GM19035 (cell line): Measurements from ENCODE around the gene OSBPL9.
A peak's percentile ranks its signal among the peaks of the same experiment; 100 is the strongest.

Source experiments
- ATAC-seq: cut with Tn5 transposase; IDR thresholded peaks from one replicate; pipeline ENCODE4 v1.9.1; 2021; ENCODE audit not compliant: unreplicated experiment

OSBPL9 gene

GRCh38 chr1:51616903-51617708 lies at the start of gene OSBPL9:
Gene OSBPL9 (plus strand): TSS chr1:51617092. CDS start chr1:51617111, 19 bp downstream.
- ATAC-seq: peak; percentile 95

DNA sequence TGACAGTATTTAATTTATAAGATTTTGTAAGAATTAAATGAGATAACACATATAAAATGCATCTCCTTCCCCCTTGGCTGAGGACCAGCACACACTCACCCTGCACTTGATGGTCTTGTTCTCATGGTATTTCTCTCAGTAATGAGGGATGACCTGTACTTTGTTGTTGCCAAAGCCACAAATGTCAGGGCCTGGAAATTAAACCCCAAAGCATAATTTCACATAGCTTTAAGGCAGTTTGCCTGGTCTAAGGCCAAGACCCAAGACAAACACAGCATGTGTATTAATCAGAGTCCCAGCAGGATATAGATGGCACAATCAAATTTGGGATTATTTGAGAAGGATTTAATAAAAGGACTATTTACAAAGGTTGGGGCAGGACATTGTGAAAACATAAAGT lies 49.2 kb upstream of the OSBPL9 start:
- no peak for ATAC-seq

- no peak for ATAC-seq
These were observed 48.5 kb upstream of the OSBPL9 start for GRCh38 chr1:51568231-51568935.

- ATAC-seq: peak; percentile 78
These were observed 47.4 kb upstream of the OSBPL9 start for GRCh38 chr1:51569284-51570062.

DNA sequence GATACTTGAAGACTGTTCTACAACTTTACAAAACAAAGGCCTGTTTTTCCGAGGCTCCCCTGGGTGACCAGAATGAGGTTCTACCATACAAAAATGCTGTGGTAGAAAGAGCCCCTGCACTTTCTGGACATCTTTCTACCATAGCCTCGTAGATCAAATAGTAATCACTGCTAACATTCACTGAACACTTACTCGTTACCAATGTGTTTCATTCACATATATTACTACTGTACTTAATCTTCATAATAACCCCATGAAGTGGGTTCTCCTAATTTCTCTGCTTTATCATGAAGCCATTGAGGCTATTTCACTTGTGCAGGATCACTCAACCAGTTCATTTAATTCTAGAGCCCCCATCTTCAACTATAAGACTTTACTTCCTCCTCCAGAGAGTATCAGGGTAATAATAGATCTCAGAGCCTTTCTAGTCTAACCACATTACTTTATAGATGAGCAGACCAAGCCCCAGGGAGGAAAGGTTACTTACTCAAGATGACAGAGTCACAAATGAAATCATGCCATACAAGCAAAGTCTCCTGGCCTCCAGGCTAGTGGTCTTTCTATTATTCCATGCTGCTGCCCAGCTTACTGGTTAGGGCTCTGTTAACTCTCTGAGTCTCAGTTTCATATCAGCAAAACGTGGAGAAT lies 46.7 kb upstream of the OSBPL9 start:
- ATAC-seq: no peak

DNA sequence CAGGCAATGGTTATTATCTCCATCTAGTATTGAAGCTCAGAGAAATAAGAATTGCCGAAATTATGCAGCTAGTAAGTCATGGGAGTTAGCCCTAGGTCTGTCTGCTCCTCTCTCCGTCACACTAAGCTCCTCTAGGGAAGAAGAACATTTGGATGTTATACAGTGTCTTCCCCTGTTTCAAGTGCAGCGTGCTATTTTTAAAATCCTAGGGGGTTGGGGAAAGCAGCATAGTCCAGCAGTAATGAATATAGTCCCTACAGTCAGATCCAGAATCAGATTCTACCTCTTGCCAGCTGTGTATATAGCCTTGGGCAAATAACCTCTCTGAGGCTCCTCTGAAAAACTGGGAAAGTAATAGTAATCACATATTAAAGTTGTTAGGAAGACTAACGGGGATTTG lies 44.5 kb upstream of the OSBPL9 start:
- ATAC-seq: no peak

DNA sequence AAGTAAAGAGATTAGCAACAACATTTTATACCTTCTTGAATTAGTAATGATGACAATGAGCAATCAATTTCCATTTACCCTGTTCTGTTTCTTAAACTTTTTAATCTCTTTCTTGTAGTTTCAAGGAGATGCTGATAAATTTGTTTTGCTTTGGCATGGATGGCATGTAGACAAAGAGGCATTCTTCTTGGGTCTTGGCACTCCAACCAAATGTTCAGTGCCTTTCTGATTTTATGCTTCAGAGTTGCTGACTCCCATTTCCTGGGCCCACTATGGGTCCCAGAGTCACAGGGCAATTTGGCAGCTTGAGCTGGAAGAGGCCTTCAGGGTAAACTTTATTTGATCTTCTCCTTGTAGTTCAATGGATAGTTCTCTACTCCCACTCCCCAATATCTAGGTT lies 42.1 kb upstream of the OSBPL9 start:
- ATAC-seq: no peak

- ATAC-seq: no peak
These were observed 41.3 kb upstream of the OSBPL9 start for GRCh38 chr1:51575406-51576084.

DNA sequence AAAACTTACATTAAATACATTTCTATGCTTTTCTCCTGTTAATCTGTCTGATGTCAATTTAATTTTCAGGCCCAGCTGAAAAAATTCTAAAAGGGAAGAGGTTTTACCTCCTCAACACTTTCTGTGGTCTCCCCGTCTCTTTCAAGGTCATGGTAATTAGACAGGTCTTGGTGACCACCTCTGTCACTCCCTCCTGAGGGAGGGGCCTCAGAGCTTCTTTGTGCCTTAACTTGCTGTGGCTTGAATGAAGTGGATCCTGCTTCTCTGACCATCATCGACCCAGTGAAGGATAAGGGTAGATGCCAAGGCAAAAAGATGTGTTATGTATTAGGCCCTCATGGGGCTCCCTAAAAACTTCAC lies 40.8 kb upstream of the OSBPL9 start:
- no peak for ATAC-seq

- ATAC-seq: no peak
These were observed 40.0 kb upstream of the OSBPL9 start for GRCh38 chr1:51576923-51577322.

GRCh38 chr1:51578383-51579109 lies 38.3 kb upstream of the OSBPL9 start:
- ATAC-seq: peak; percentile 69

DNA sequence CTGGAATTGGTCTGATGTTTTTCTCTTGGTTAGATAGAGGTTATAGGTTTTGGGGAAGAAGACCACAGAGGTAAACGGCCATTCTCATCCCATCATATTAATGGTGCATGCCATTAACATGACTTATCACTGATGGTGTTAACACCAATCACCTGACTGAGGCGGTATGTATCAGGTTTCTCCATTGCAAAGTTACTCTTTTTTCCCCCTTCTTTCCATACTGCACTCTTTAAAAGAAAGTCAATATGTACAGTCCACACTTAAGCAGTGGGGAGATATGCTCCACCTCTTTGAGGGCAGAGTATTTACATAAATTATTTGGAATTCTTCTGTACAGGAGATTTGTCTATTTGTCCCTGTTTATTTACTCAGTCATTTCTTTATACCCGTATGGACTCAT lies 35.7 kb upstream of the OSBPL9 start:
- no peak for ATAC-seq

GRCh38 chr1:51583532-51583931 lies 33.4 kb upstream of the OSBPL9 start:
- no peak for ATAC-seq

DNA sequence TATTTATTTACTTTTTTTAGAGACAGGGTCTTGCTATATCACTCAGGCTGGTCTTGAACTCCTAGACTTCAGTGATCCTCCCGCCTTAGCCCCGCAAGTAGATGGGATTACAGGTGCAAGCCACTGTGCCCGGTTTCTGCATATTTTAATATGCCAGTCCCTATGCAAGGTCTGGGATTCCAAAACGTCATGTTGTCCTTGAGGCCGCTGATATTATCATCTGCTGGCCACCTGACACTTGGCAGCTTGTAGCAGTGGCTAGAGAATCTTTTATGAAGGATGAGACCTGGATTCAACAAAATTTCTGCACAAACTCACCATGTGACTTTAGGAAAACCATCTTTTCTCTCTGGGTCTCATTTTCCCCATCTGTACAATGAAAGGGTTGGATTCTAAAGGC lies 32.9 kb upstream of the OSBPL9 start:
- ATAC-seq: no peak

- ATAC-seq: no peak
These were observed 24.2 kb upstream of the OSBPL9 start for GRCh38 chr1:51592711-51593110.

DNA sequence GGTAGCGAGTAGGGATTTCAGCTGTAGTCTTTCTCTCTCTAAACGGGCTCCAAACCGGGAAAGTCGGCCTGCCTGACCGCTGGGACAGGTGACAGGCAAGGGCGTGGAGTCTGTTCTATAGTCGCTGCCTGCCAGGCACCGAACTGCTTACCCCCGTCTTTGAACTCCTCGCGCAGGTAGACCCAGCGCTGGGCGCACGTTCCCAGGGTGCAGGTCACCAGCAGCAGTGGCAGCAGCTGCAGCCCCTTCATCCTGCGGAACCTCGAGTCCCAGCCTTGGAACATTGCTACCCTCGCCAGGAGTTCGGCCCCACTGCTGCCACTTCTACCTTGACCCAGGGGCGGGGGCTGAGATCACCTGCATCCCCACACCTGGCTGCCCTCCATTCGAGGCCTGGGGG lies 22.2 kb upstream of the OSBPL9 start:
- no peak for ATAC-seq

DNA sequence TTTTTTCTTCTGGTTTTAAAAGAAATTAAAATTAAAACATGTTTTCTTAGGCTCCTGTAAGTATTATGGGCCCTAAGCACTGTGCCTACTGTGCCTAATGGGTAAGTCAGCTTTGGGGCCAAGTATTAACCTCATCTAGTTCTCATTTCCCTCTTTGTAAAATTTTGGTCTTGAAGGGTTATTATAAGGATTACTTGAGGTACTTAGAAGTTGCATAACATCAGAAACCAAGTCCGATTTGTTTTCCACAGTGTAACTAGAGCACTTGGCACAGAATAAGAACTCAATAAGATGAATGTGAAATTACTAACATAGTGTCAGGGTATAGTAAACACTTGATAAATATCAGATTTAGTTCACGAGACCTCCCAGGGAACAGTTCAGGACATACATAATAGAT lies 16.4 kb upstream of the OSBPL9 start:
- no peak for ATAC-seq

DNA sequence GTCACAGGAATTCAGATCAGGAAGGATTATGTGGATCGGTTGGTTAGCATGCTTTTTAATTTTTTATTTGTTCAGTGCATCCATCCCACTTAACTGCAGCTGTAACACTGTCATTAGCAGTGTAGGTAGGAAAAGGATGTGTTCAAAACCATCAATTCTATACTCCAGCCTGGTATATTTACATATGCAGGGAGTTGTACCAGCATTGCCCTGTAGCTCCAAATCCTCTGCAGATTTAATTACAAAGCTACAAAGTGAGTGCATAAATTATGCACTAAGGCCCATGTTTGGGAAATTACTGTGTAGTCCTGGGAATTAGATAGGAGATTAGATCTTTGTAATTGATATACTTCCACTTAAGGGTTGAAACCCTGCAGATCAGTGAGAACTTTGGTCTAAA lies 15.9 kb upstream of the OSBPL9 start:
- no peak for ATAC-seq

DNA sequence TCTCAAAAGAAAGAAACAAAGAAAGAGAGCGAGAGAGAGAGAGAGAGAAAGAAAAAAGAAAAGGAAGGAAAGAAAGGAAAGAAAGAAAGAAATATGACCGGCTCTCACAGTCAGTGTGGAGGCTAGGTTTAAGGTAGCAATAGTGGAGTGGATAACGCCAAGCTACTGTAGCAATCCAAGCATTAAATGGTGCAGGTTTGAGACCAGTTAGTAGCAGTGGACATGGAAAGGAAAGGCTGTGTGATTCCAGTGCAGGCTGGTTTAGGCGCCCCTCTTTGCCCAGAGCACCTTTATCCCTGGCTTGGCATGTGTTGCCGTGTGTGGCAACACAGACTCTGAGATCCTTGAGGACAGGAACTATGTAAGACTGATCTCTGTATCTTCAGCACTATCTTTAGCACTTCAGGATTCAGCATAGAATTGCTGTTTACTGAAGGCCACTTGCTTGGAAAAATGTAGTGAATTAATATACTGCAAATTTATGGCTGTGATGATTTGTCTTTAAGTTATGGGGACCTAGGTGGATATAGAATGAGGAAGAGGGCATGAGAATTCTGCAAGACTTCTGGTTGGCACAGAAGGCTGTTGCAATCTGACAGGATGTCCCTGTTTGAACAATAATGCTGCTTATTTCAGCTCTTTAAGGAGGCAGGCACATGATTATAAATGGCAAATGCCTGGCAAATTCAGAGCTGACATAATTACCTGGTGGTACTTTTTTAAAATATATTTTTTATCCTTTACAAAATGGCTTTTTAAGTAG lies 10.8 kb upstream of the OSBPL9 start:
- no peak for ATAC-seq
